Ishikawa (cell line): ENCODE results near the gene TMEM186.

Experiments
- CEBPB ChIP-seq: IDR thresholded peaks from 2 replicates; pipeline ENCODE4 v1.6.1; 2012
- CREB1 ChIP-seq: IDR thresholded peaks from 2 replicates; pipeline ENCODE4 v1.6.1; 2012; ENCODE audit warnings: low read depth
- EGR1 ChIP-seq: IDR thresholded peaks from 2 replicates; pipeline ENCODE4 v1.6.1; 2012
- EP300 ChIP-seq: IDR thresholded peaks from 2 replicates; pipeline ENCODE4 v1.6.1; 2012; ENCODE audit warnings: borderline replicate concordance
- FOXM1 ChIP-seq: IDR thresholded peaks from 2 replicates; pipeline ENCODE4 v1.6.1; 2012; ENCODE audit warnings: low read depth, borderline replicate concordance
- NFIC ChIP-seq: IDR thresholded peaks from 2 replicates; pipeline ENCODE4 v1.6.1; 2012
- RAD21 ChIP-seq: IDR thresholded peaks from 2 replicates; pipeline ENCODE4 v1.6.1; 2012; ENCODE audit warnings: low read depth
- REST ChIP-seq: IDR thresholded peaks from 2 replicates; pipeline ENCODE4 v1.6.1; 2012; ENCODE audit warnings: low read depth, mild to moderate bottlenecking
- TAF1 ChIP-seq: IDR thresholded peaks from 2 replicates; pipeline ENCODE4 v1.6.1; 2012; ENCODE audit warnings: low read depth, mild to moderate bottlenecking
- TCF12 ChIP-seq: IDR thresholded peaks from 2 replicates; pipeline ENCODE4 v1.6.1; 2012; ENCODE audit warnings: low read depth
- TEAD4 ChIP-seq: IDR thresholded peaks from 2 replicates; pipeline ENCODE4 v1.6.1; 2012
- USF1 ChIP-seq: IDR thresholded peaks from 2 replicates; pipeline ENCODE4 v1.6.1; 2012
- YY1 ChIP-seq: IDR thresholded peaks from 2 replicates; pipeline ENCODE4 v1.6.1; 2012; ENCODE audit warnings: low read depth
- ZBTB7A ChIP-seq: IDR thresholded peaks from 2 replicates; pipeline ENCODE4 v1.6.1; 2012; ENCODE audit warnings: low read depth
- TF ChIP-seq, protein P1 (sequence below): IDR thresholded peaks from 2 replicates; pipeline ENCODE4 v1.6.1; 2012

The TMEM186 gene

GRCh38 chr16:8832717-8833105, 35.3 kb upstream of the TMEM186 start:
- no peak for TF ChIP-seq CEBPB
- TF ChIP-seq TEAD4, result no peak
- TF ChIP-seq EP300, result no peak
- TF ChIP-seq CREB1, result no peak
- no peak for TF ChIP-seq ZBTB7A
- no peak for TF ChIP-seq FOXM1
- no peak for TF ChIP-seq TAF1
- no peak for TF ChIP-seq NFIC
- TF ChIP-seq EGR1, result no peak
- TF ChIP-seq RAD21, result no peak
- no peak for TF ChIP-seq YY1
- TF ChIP-seq REST, result no peak
- no peak for TF ChIP-seq TCF12
- TF ChIP-seq USF1, result no peak

- TF ChIP-seq FOXM1, result no peak
- no peak for TF ChIP-seq NFIC
- no peak for TF ChIP-seq CREB1
- TF ChIP-seq EGR1, result no peak
- TF ChIP-seq TEAD4, result no peak
- TF ChIP-seq TAF1, result no peak
- no peak for TF ChIP-seq CEBPB
- TF ChIP-seq RAD21, result no peak
- TF ChIP-seq EP300, result no peak
- TF ChIP-seq YY1, result no peak
Measured at GRCh38 chr16:8831871-8832716, 34.7 kb upstream of the TMEM186 start.

DNA sequence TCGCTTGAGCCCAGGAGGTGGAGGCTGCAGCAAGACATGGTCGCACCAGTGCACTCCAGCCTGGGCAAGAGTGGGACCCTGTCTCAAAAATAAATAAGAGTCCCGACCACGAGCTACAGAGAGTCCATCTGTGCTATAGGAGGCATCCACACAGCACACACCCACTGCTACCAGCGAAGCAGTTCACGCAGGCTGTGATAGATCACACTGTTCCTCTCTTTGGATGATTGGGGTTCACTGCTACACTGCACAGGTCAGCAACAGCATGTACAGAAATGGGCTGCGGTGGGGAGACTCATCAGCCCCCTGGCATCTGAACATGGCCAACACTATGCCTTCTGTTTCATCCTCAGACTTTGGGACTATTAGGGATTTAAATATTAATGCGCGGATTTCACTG, 34.0 kb upstream of the TMEM186 start:
- no peak for TF ChIP-seq NFIC
- TF ChIP-seq EGR1, result no peak

DNA sequence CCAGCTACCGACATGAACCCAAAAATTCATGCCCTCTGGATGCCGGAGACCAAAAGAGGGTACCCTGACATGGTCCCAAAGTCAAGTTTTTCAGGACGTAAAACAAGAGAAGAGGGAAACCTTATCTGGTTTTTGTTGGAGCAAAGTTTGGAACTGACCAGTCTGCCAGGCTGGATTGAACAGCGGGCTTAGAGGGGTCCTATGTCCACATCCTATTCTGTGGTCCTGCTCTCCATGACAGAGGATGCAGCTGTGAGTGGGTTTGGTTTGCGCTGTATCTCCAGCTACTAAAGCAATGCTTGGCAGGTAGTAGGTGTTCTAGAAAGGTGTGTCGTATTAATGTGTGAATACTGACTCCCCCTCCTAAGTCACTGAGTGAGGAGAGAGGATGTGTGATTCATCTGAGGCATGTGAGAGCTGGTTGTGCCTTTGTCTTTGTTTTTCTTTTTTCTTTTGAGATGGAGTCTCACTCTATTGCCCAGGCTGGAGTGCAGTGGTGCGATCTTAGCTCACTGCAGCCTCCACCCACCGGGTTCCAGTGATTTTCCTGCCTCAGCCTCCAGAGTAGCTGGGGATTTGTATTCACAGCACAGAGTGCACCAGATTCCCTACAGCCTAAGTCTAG, 31.2 kb upstream of the TMEM186 start:
- TF ChIP-seq EP300 (no peak), CEBPB (no peak), ZBTB7A (no peak), EGR1 (no peak), RAD21 (no peak), TCF12 (no peak), FOXM1 (no peak), TEAD4 (no peak), REST (no peak), CREB1 (no peak), YY1 (no peak), USF1 (no peak)
- TF ChIP-seq, protein P1, sequence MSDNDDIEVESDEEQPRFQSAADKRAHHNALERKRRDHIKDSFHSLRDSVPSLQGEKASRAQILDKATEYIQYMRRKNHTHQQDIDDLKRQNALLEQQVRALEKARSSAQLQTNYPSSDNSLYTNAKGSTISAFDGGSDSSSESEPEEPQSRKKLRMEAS, result no peak

DNA sequence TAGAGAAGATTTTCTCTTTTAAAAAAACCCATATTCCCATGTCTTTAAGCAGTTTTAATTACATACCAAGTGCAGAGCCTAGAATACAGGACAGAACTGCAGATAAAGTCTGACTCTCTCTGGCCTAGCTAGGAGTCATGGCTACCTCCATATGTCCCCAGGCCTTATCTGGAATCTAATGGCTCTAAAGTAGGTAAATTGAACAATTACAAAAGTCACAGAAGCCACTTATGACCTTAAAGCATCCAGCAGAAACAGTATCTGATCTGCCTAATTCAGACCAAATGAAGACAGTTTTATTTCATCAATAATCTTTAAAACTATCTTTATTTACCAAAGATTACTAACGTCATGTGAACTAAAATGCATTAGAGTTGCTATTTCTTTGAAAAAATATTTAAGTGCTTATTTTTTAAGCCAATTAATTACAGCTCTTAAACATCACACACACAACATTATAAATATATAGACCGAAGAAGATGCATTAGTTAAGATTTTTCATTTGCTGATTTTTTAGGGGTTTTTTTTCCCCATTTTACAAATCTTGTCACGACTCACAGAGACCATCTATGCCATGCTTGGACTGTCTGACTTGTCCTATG, 28.9 kb upstream of the TMEM186 start:
- no peak for TF ChIP-seq REST
- no peak for TF ChIP-seq YY1
- TF ChIP-seq TEAD4, result no peak
- no peak for TF ChIP-seq TAF1
